SU-DHL-6 (cell line): ENCODE results near the gene LARGE2.
A peak's percentile ranks its signal among the peaks of the same experiment; 100 is the strongest.

Experiments
- H2AFZ ChIP-seq: fragments of 200-600 bp; sonication (generic); 2 replicates; pipeline ENCODE4 v1.6.1; 2014; ENCODE audit warnings: low read depth, mild to moderate bottlenecking, moderate library complexity, mixed read lengths, antibody characterized with exemption, low read length; ENCODE audit not compliant: severe bottlenecking
- H3F3A ChIP-seq: fragments of 200-600 bp; shearing (Covaris generic); 2 replicates; pipeline ENCODE4 v1.6.0; 2016; ENCODE audit warnings: antibody characterized with exemption, mild to moderate bottlenecking; ENCODE audit not compliant: insufficient read depth
- H3K27ac ChIP-seq: fragments of 200-600 bp; sonication (generic); 2 replicates; pipeline ENCODE4 v1.5.1; 2016; ENCODE audit warnings: low read depth, mild to moderate bottlenecking, low read length, moderate library complexity, mixed read lengths
- H3K27me3 ChIP-seq: fragments of 200-600 bp; sonication (generic), shearing (Covaris generic); 2 replicates; pipeline ENCODE4 v1.6.0; 2014; ENCODE audit warnings: mild to moderate bottlenecking, low read length
- H3K36me3 ChIP-seq: fragments of 200-600 bp; sonication (generic); 2 replicates; pipeline ENCODE4 v1.6.1; 2014; ENCODE audit warnings: mild to moderate bottlenecking, low read length, mixed read lengths
- H3K4me2 ChIP-seq: fragments of 300-600, 200-600 bp; shearing (Covaris generic), sonication (generic); 2 replicates; pipeline ENCODE4 v1.6.0; 2014; ENCODE audit warnings: low read length, low read depth, mild to moderate bottlenecking; ENCODE audit not compliant: poor library complexity, severe bottlenecking
- H3K4me3 ChIP-seq: fragments of 200-600 bp; sonication (generic); 2 replicates; pipeline ENCODE4 v1.5.1; 2014; ENCODE audit warnings: antibody characterized with exemption, low read length, mild to moderate bottlenecking, mixed read lengths; ENCODE audit not compliant: insufficient read depth, poor library complexity, severe bottlenecking
- H3K79me2 ChIP-seq: fragments of 200-600 bp; sonication (generic); 2 replicates; pipeline ENCODE4 v1.6.1; 2014; ENCODE audit warnings: mild to moderate bottlenecking, low read length, moderate library complexity; ENCODE audit not compliant: insufficient read depth
- H3K9ac ChIP-seq: fragments of 200-600 bp; sonication (generic); 2 replicates; pipeline ENCODE4 v1.7.0; 2014; ENCODE audit warnings: mild to moderate bottlenecking, low read length
- H3K9me2 ChIP-seq: fragments of 200-600 bp; sonication (generic); replicated peaks from 2 replicates; pipeline ENCODE4 v1.6.1; 2014; ENCODE audit warnings: low read length; ENCODE audit not compliant: insufficient read depth
- H3K9me3 ChIP-seq: fragments of 200-600 bp; sonication (generic); 2 replicates; pipeline ENCODE4 v1.6.1; 2014; ENCODE audit warnings: low read length, mixed read lengths; ENCODE audit not compliant: insufficient read depth
- H4K20me1 ChIP-seq: fragments of 200-600 bp; sonication (generic); 2 replicates; pipeline ENCODE4 v1.6.1; 2014; ENCODE audit warnings: low read depth, mild to moderate bottlenecking, antibody characterized with exemption, low read length, moderate library complexity, mixed read lengths
- CTCF ChIP-seq: fragments of 200-600 bp; sonication (generic); IDR thresholded peaks from one replicate; pipeline ENCODE4 v1.5.1; 2017; ENCODE audit warnings: antibody characterized with exemption, mild to moderate bottlenecking, low read length, moderate library complexity; ENCODE audit not compliant: insufficient read depth, poor library complexity, severe bottlenecking
- EZH2phosphoT487 ChIP-seq: fragments of 200-600 bp; sonication (generic), shearing (Covaris generic); conservative IDR thresholded peaks from 2 replicates; pipeline ENCODE4 v1.6.1; 2018; ENCODE audit warnings: mild to moderate bottlenecking, antibody characterized with exemption, low read length, moderate library complexity, mixed read lengths

The LARGE2 gene

GRCh38 chr11:45913942-45914635, 8.4 kb upstream of the LARGE2 start:
- no peaks in the 10 kb centered on the region for H3K9me3 ChIP-seq
- no peaks in the 10 kb centered on the region for H3K27me3 ChIP-seq
- TF ChIP-seq CTCF (no peak), EZH2phosphoT487 (no peak)
- H4K20me1 ChIP-seq, result no peaks in the 10 kb centered on the region
- no peak overlapping the region for H3K4me3 ChIP-seq
- H3K27ac ChIP-seq, result no peak overlapping the region
- H3K9ac ChIP-seq, result no peak overlapping the region
- H3K79me2 ChIP-seq, result peaks cover 16% of the 10 kb centered on the region
- peaks cover 7% of the 10 kb centered on the region for H3F3A ChIP-seq
- no peak overlapping the region for H3K4me2 ChIP-seq
- no peaks in the 10 kb centered on the region for H3K36me3 ChIP-seq
- H2AFZ ChIP-seq, result no peak overlapping the region
- no peaks in the 10 kb centered on the region for H3K9me2 ChIP-seq

- Histone ChIP-seq H3K27ac (no peak overlapping the region), H3K9ac (no peak overlapping the region)
These were observed 7.0 kb upstream of the LARGE2 start for GRCh38 chr11:45915446-45915845.

GRCh38 chr11:45917286-45917622, 5.2 kb upstream of the LARGE2 start:
- peak overlapping the region; percentile 49 for H2AFZ ChIP-seq
- no peaks in the 10 kb centered on the region for H4K20me1 ChIP-seq
- TF ChIP-seq EZH2phosphoT487 (no peak), CTCF (no peak)

More at GRCh38 chr11:45915446-45915845, 7.0 kb upstream of the LARGE2 start:
- Histone ChIP-seq H2AFZ (no peak overlapping the region), H3K4me3 (no peak overlapping the region), H4K20me1 (no peaks in the 10 kb centered on the region), H3F3A (peaks cover 10% of the 10 kb centered on the region), H3K4me2 (no peak overlapping the region), H3K9me2 (no peaks in the 10 kb centered on the region), H3K9me3 (no peaks in the 10 kb centered on the region), H3K36me3 (no peaks in the 10 kb centered on the region), H3K79me2 (peaks cover 16% of the 10 kb centered on the region), H3K27me3 (no peaks in the 10 kb centered on the region)
- no peak for TF ChIP-seq CTCF
- no peak for TF ChIP-seq EZH2phosphoT487

More at GRCh38 chr11:45917286-45917622, 5.2 kb upstream of the LARGE2 start:
- Histone ChIP-seq H3K4me3 (peak overlapping the region; percentile 96), H3F3A (peaks cover 10% of the 10 kb centered on the region), H3K27ac (peak overlapping the region; percentile 87), H3K4me2 (peak overlapping the region; percentile 78), H3K9me3 (no peaks in the 10 kb centered on the region), H3K9me2 (no peaks in the 10 kb centered on the region), H3K79me2 (peaks cover 16% of the 10 kb centered on the region), H3K36me3 (no peaks in the 10 kb centered on the region), H3K9ac (peak overlapping the region; percentile 95), H3K27me3 (no peaks in the 10 kb centered on the region)
